AG10803 (cell line): ENCODE results near the gene TIMM23.
"Not testable (repeated sequence)": the region's sequence is repeated elsewhere in the genome, so short reads cannot be mapped to it uniquely, and the experiment has no call there.

Source experiments
- DNase-seq: peaks from one replicate; pipeline ENCODE4 v3.0.0; 2010; ENCODE audit warnings: low read depth
- H3K4me3 ChIP-seq: 2 replicates; pipeline ENCODE4 v1.5.1; 2011; ENCODE audit warnings: mild to moderate bottlenecking, low read length, control low read depth
- TF ChIP-seq, protein P1 (sequence below): conservative IDR thresholded peaks from 2 replicates; pipeline ENCODE4 v1.5.1; 2011; ENCODE audit warnings: mild to moderate bottlenecking, low read length, control low read depth, inconsistent platforms

Gene TIMM23

DNA sequence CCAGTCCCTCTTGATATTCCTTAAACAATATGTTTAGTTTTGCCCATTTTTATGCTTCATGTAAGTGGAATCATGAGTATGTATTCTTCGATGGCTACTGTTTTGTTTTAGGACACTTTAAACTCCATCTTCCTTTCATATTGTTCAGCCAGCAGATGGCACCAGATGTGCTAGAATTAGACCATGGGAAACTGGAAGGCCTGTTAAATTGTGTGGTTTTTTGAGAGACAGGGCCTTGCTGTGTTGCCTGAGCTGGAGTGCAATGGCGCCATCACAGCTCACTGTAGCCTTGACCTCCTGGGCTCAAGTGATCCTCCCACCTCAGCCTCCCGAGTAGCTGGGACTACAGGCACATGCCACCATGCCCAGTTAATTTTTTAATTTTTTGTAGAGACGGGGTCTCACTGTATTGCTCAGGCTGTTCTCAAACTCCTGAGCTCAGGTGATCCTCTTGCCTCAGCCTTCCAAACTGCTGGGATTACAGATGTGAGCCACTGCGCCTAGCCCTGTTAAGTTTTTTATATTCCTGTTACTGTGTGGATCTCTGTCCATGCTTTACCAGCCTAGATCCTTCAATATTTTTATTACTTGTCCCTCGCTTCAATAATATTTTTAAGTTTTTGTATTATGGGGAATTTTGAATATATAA, 11.4 kb downstream of the TIMM23 start:
- TF ChIP-seq, protein P1, sequence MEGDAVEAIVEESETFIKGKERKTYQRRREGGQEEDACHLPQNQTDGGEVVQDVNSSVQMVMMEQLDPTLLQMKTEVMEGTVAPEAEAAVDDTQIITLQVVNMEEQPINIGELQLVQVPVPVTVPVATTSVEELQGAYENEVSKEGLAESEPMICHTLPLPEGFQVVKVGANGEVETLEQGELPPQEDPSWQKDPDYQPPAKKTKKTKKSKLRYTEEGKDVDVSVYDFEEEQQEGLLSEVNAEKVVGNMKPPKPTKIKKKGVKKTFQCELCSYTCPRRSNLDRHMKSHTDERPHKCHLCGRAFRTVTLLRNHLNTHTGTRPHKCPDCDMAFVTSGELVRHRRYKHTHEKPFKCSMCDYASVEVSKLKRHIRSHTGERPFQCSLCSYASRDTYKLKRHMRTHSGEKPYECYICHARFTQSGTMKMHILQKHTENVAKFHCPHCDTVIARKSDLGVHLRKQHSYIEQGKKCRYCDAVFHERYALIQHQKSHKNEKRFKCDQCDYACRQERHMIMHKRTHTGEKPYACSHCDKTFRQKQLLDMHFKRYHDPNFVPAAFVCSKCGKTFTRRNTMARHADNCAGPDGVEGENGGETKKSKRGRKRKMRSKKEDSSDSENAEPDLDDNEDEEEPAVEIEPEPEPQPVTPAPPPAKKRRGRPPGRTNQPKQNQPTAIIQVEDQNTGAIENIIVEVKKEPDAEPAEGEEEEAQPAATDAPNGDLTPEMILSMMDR = peak; percentile 51
- DNase-seq = peak; percentile 66
- H3K4me3 ChIP-seq = not testable (repeated sequence)

DNA sequence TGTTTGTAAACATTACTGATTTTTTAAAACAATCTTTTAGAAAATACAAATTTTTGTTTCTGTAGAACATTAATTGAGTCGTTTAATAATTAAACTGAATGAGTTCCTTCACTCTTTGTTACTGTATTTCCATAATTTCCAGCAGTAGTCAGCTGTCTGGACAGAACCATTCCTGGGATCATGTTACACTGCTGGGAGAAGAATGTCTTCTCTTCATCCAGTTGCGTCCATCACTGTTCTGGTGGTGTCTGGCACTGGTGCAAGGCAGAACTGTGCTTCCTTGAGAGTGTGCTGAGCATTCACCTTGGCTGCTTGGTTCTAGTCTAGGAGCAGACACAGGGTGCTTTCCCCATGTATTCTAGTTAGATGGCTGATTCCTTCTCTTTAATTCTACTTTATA, 12.2 kb downstream of the TIMM23 start:
- not testable (repeated sequence) for H3K4me3 ChIP-seq, DNase-seq

DNA sequence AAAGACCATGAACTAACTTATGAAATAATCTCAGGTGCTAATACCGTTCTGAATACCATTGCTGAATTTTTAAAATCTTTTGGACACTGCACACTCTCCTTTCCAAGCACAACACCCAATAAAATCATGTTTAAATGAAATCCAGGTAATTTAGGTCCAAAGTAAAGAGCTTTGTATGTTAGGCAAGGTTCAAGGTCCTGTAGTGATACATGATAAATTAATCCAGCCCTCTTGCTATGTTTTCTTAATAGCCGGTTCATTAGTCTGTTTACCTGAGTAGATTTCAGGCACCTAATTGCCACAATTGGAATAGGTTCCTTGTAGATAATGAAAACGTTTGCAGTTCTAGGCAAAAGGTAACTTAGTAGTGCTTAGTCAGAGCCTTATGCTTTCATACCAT, 13.3 kb downstream of the TIMM23 start:
- H3K4me3 ChIP-seq, DNase-seq: not testable (repeated sequence)

DNA sequence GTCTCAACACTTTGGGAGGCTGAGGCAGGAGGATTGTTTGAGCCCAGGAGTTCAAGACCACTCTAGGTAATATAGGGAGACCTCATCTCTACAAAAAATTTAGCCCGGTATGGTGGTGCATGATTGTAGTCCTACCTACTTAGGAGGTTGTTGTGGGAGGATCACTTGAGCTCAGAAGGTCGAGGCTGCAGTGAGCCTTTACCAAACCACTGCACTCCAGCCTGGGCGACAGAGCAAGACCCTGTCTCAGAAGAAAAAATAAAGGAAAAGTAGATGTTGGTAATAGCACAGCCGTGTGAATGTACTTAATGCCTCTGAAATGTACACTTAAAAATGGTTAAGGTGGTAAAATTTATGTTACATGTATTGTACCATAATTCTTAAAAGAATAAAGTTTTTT, 25.3 kb downstream of the TIMM23 start:
- H3K4me3 ChIP-seq = no peak overlapping the region
- no peak for DNase-seq
- TF ChIP-seq, protein P1 = no peak

DNA sequence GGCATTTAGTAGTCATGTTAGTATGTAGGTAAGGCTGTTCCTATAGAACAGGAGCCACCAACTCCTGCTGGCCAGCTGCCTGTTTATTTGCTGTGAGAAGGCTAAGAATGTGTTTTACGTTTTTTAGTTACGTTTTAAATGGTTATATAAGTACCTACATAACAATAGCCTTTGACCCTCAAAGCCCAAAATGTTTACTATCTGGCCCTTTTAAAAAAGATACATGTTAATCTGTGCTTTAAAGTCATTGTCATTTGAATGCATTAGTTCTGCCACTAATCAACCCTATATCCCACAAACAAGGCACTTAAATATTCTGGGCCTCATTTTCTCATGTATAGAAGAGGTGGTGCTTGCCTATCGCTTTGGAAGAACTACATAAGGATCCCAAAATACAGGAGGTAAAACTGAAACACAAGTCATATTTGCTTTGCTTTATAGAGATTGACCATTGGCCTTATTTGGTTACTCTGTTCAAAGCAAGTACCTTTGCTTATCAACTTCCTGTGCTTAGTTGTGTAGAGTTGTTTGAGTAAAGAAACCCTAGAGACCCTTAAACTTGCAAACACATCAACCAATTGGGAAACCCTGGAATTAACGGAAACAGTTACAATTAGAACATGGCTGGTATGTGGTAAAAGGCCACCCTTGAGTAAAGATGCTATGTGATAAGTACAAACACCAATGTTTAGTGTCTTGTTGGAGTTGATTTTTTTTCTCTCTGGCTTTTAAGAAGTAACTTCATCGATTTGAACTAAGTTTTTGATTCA, 25.9 kb downstream of the TIMM23 start:
- H3K4me3 ChIP-seq = no peak overlapping the region
- TF ChIP-seq, protein P1 = no peak

DNA sequence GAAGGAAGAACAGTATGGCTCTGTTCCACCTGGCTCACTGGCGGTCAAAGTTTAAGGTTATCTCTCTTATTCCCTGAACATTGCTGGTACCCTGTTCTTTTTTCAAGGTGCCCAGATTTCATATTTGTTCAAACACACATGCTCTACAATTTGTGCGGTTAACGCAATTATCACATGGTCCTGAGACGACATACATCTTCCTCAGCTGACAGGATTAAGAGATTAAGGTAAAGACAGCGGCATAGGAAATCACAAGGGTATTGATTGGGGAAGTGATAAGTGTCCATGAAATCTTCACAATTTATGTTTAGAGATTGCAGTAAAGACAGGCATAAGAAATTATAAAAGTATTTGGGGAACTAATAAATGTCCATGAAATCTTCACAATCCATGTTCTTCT, 27.7 kb downstream of the TIMM23 start:
- not testable (repeated sequence) for DNase-seq, H3K4me3 ChIP-seq

More for the DNA sequence above, 25.9 kb downstream of the TIMM23 start:
- DNase-seq = no peak

DNA sequence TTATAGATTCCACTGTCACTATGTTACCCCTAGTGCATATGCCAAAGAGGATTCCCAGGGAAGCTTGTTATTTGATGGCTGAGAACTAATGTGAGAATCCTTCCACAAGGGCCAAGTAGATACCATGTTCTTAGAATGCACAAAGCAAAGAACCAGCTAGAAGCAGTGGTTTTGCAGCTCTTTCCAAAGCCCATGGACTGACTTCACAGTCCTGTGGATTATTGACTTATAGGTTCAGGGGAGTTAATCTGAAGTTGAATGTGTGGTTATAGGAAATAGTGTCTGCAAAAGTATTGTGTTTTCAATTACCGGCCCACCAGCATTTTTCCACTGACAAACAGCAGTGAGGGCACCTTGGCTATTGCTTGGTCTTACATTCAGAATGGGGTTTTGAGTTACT, 28.2 kb downstream of the TIMM23 start:
- DNase-seq = no peak
- H3K4me3 ChIP-seq = no peak overlapping the region
- TF ChIP-seq, protein P1 = no peak

DNA sequence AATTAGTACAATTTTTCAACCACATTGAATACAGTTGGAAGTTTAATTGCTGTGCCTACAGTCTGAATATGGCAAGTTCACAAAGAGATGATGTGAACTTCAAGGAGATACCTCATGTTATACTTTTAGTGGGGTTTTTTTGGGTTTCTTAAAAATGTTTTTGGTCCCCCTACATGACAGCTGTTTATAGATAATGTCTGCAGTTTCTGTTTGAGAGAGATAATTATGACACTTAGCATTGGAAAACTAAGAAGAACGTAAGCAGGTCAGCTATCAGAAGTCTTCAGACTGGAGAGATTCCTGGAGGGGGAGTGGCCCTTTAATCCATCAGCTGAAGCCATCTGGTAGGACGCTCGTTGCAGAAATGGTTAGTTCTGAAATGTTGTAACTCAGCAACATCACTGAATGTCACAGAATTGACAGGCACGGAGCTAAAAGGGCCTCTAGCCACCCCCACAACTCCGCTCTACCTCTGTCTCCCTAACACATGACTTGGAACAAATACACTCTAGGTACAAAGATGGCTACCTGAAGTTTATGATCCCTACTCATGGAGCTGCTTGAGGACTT, 29.0 kb downstream of the TIMM23 start:
- TF ChIP-seq, protein P1 = no peak
- no peak overlapping the region for H3K4me3 ChIP-seq
- no peak for DNase-seq

DNA sequence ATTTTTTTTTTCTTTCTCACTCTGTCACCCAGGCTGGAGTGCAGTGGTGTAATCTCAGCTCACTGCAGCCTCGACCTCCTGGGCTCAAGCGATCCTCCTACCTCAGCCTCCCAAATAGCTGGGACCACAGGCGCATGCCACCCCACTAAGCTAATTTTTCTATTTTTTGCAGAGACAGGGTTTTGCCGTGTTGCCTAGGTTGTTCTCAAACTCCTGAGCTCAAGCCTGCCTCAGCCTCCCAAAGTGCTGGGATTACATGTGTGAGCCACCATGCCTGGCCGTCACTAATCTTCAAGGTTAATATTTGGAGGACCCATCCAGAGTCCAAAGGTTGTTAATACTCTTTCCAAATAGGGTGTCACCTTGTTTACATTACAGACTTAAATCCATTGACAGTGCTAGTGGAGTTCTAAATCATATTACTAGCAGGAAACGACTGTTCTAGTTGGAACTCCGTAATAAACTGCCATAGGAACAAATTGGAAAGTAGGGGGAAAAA, 29.9 kb downstream of the TIMM23 start:
- not testable (repeated sequence) for DNase-seq

More for the DNA sequence above, 29.9 kb downstream of the TIMM23 start:
- H3K4me3 ChIP-seq = not testable (repeated sequence)
